ENCODE measurements around the gene FAM89A. TPM values are rescaled to one million over a fixed set of nuclear protein-coding genes. Genes with fewer than 3 reads are reported as not detected.

FAM89A gene
- total RNA-seq: 10 to 100 TPM; 23.5 to 24.7 TPM

DNA sequence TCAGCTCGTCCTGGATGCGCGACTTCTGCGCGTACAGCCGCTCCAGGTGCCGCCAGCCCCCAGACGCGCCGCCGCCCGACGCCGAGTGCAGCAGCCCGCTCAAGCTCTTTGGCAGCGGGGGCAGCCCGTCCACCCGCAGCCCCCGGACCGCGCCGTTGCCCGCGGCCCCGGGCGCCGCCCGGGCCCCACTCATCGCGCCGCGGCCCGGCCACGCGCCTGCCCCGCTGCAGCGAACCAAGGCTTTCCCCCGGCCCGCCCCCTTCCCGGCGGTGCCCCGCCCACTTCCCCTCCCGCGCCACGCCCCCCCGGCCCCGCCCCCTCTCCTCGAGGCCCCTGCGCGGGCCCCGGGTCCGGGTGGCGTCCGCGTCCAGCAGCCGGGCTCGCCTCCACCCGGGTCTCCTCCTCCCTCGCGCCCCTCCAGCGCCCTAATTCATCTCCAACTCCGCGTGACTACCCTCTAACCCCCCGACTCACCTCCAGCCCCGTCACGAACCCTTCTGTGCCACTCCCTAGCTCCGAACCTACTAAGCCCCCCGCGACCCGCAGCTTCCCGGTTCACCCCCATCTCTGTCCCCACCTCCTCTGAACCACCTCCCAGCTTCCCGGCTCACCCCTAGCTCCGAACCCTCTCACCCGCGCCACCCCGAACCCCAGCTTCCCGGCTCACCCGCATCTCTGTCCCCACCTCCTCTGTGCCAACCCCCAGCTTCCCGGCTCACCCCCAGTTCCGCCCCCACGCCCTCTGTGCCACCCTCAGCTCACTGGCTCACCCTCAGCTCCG lies at the start of gene FAM89A:
Gene FAM89A, minus strand, starts transcription at position 236 of the 781 bp plus-strand sequence. Its CDS starts 43 bp downstream, at position 193.
- DNase-seq (ENCODE audit: low spot score): peak; percentile 77
- peaks cover 25 to 36% of the 10 kb centered on the region in 2 donors for H3K4me1 Mint-ChIP-seq (ENCODE audit: low read depth in 2 of 2)
- peak within 1 kb of the TSS; percentile 60 to 78 for H3K27ac Mint-ChIP-seq
- peaks cover 6 to 12% of the 10 kb centered on the region in 2 donors for H3K27me3 Mint-ChIP-seq
- peak within 1 kb of the TSS; percentile 77 for H3K4me3 Mint-ChIP-seq
- H3K9me3 Mint-ChIP-seq: peaks cover 3% of the 10 kb centered on the region
- ATAC-seq: peak; percentile 88 to 91
- H3K36me3 Mint-ChIP-seq: no peaks in the 10 kb centered on the region

GRCh38 chr1:231084353-231084752 lies 44.3 kb upstream of the FAM89A start:
- ATAC-seq: no peak
- H3K36me3 Mint-ChIP-seq: no peaks in the 10 kb centered on the region

GRCh38 chr1:231079163-231079562 lies 39.1 kb upstream of the FAM89A start:
- ATAC-seq (no peak), DNase-seq (ENCODE audit: low spot score) (no peak)
- no peaks in the 10 kb centered on the region for H3K9me3 Mint-ChIP-seq
- no peak overlapping the region for H3K4me3 Mint-ChIP-seq
- no peaks in the 10 kb centered on the region for H3K4me1 Mint-ChIP-seq (ENCODE audit: low read depth in 2 of 2)
- H3K27me3 Mint-ChIP-seq: peaks cover 17 to 26% of the 10 kb centered on the region in 2 donors
- H3K27ac Mint-ChIP-seq: no peak overlapping the region
- no peaks in the 10 kb centered on the region for H3K36me3 Mint-ChIP-seq

More at GRCh38 chr1:231084353-231084752, 44.3 kb upstream of the FAM89A start:
- Mint-ChIP-seq H3K27ac (no peak overlapping the region), H3K4me3 (no peak overlapping the region), H3K27me3 (peaks cover 15 to 28% of the 10 kb centered on the region in 2 donors), H3K4me1 (ENCODE audit: low read depth in 2 of 2) (no peaks in the 10 kb centered on the region), H3K9me3 (no peaks in the 10 kb centered on the region)
- DNase-seq (ENCODE audit: low spot score): no peak

DNA sequence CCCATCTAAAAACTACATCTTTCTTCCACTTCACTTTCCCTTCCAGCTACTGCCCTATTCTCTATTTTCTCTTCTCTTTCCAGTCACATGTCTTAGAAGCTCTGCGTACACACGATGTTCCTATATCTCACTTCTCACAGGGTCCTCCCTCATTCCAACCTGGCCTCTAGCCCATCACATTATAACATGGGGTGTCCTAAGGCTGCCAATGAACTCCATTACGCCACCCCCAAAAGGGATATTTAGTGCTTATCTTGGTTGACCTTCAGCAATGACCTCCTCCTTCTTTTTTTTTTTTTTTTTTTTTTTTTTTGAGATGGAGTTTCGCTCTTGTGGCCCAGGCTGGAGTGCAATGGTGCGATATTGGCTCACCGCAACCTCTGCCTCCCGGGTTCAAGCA lies 38.2 kb upstream of the FAM89A start:
- no peaks in the 10 kb centered on the region for H3K4me1 Mint-ChIP-seq (ENCODE audit: low read depth in 2 of 2)
- DNase-seq (ENCODE audit: low spot score) (no peak), ATAC-seq (no peak)
- H3K27me3 Mint-ChIP-seq: peaks cover 17 to 26% of the 10 kb centered on the region in 2 donors
- H3K27ac Mint-ChIP-seq: no peak overlapping the region
- no peak overlapping the region for H3K4me3 Mint-ChIP-seq
- no peaks in the 10 kb centered on the region for H3K9me3 Mint-ChIP-seq
- H3K36me3 Mint-ChIP-seq: no peaks in the 10 kb centered on the region

GRCh38 chr1:231076802-231077201 lies 36.7 kb upstream of the FAM89A start:
- Mint-ChIP-seq H3K4me3 (no peak overlapping the region), H3K9me3 (no peaks in the 10 kb centered on the region), H3K36me3 (no peaks in the 10 kb centered on the region), H3K27ac (no peak overlapping the region), H3K27me3 (peaks cover 15 to 26% of the 10 kb centered on the region in 2 donors), H3K4me1 (ENCODE audit: low read depth in 2 of 2) (no peaks in the 10 kb centered on the region)
- no peak for ATAC-seq
- no peak for DNase-seq (ENCODE audit: low spot score)

GRCh38 chr1:231075497-231075896 lies 35.4 kb upstream of the FAM89A start:
- Mint-ChIP-seq H3K4me1 (ENCODE audit: low read depth in 2 of 2) (no peaks in the 10 kb centered on the region), H3K4me3 (no peak overlapping the region)
- no peak for ATAC-seq

DNA sequence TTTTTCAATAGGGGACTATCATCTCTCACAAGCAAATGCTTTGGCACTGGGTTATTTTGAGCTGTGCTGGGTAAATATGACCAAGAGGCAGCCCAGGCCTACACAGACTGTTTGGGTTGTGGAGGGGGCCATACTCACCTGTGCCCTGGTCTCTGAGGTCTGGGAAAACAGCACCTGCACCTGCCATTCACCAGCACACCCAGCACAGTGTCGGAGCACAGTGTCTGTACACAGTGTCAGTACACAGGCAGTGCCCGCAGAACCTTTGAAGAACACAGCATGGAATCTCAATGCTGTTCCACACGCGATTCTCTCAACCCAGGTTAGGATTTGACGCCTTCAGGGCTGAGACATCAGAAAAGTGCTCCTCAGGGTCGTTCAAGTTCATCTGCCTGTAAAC lies 35.0 kb upstream of the FAM89A start:
- Mint-ChIP-seq H3K27me3 (peaks cover 10 to 19% of the 10 kb centered on the region in 2 donors), H3K9me3 (no peaks in the 10 kb centered on the region), H3K4me3 (no peak overlapping the region), H3K4me1 (ENCODE audit: low read depth in 2 of 2) (no peaks in the 10 kb centered on the region), H3K36me3 (no peaks in the 10 kb centered on the region), H3K27ac (no peak overlapping the region)
- no peak for ATAC-seq
- DNase-seq (ENCODE audit: low spot score): no peak

More at GRCh38 chr1:231075497-231075896, 35.4 kb upstream of the FAM89A start:
- Mint-ChIP-seq H3K27me3 (peaks cover 12 to 19% of the 10 kb centered on the region in 2 donors), H3K9me3 (no peaks in the 10 kb centered on the region), H3K36me3 (no peaks in the 10 kb centered on the region), H3K27ac (no peak overlapping the region)
- DNase-seq (ENCODE audit: low spot score): no peak

GRCh38 chr1:231074046-231074445 lies 34.0 kb upstream of the FAM89A start:
- no peaks in the 10 kb centered on the region for H3K36me3 Mint-ChIP-seq
- H3K27me3 Mint-ChIP-seq: peaks cover 12% of the 10 kb centered on the region in 2 donors
- no peak for ATAC-seq
- H3K27ac Mint-ChIP-seq: no peak overlapping the region
- no peaks in the 10 kb centered on the region for H3K9me3 Mint-ChIP-seq
- no peaks in the 10 kb centered on the region for H3K4me1 Mint-ChIP-seq (ENCODE audit: low read depth in 2 of 2)
- DNase-seq (ENCODE audit: low spot score): no peak
- H3K4me3 Mint-ChIP-seq: no peak overlapping the region

DNA sequence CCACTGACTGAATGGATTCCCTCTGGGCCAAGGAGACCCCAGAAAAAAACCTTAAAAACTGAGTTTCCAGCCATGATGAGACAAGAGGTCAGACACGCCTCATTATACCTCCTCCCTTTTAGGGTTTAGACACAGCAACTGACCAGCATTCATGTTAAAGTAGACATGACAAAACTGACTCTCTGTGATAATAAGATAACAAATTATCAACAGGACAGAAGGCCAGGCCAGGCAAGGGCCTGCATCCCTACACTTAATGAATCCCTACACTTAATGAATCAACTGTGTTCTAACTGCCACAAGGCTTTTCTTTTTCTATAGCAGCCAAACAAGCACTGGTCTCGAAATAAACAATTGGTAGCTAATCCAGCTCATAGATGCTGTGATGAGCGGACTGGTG lies 33.3 kb upstream of the FAM89A start:
- Mint-ChIP-seq H3K4me3 (no peak overlapping the region), H3K4me1 (ENCODE audit: low read depth in 2 of 2) (no peaks in the 10 kb centered on the region), H3K27ac (no peak overlapping the region), H3K9me3 (no peaks in the 10 kb centered on the region), H3K36me3 (no peaks in the 10 kb centered on the region), H3K27me3 (peaks cover 5 to 9% of the 10 kb centered on the region in 2 donors)
- DNase-seq (ENCODE audit: low spot score): no peak
- no peak for ATAC-seq

GRCh38 chr1:231072502-231073094 lies 32.5 kb upstream of the FAM89A start:
- Mint-ChIP-seq H3K4me3 (no peak overlapping the region), H3K36me3 (no peaks in the 10 kb centered on the region), H3K27me3 (peaks cover 0 to 9% of the 10 kb centered on the region in 2 donors), H3K4me1 (ENCODE audit: low read depth in 2 of 2) (no peaks in the 10 kb centered on the region), H3K9me3 (no peaks in the 10 kb centered on the region), H3K27ac (no peak overlapping the region)
- ATAC-seq (no peak), DNase-seq (ENCODE audit: low spot score) (no peak)

DNA sequence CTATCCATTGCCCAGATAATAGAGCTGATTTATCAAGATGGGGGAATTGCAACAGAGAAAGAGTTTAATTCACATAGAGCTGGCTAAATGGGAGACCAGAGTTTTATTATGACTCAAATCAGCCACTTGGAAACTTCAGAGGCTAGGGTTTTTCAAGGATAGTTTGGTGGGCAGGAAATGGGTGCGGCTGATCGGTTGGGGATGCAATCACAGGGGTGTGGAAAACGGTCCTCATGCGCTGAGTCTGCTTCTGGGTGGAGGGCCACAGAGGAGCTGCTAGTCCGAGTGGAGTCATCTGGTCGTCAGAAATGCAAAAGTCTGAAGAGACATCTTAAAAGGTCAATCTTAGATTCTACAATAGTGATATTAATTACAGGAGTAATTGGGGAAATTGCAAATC lies 32.0 kb upstream of the FAM89A start:
- no peak overlapping the region for H3K27ac Mint-ChIP-seq

GRCh38 chr1:231070758-231071444 lies 30.8 kb upstream of the FAM89A start:
- no peak overlapping the region for H3K4me3 Mint-ChIP-seq
- peaks cover 8 to 11% of the 10 kb centered on the region in 2 donors for H3K27me3 Mint-ChIP-seq

More for the DNA sequence above, 32.0 kb upstream of the FAM89A start:
- H3K4me3 Mint-ChIP-seq: no peak overlapping the region
- ATAC-seq (no peak), DNase-seq (ENCODE audit: low spot score) (no peak)
- H3K36me3 Mint-ChIP-seq: no peaks in the 10 kb centered on the region
- H3K27me3 Mint-ChIP-seq: peaks cover under 1 to 9% of the 10 kb centered on the region in 2 donors
- no peaks in the 10 kb centered on the region for H3K9me3 Mint-ChIP-seq
- no peaks in the 10 kb centered on the region for H3K4me1 Mint-ChIP-seq (ENCODE audit: low read depth in 2 of 2)

GRCh38 chr1:231069333-231069732 lies 29.3 kb upstream of the FAM89A start:
- H3K36me3 Mint-ChIP-seq: no peaks in the 10 kb centered on the region
- no peak for DNase-seq (ENCODE audit: low spot score)
- H3K27ac Mint-ChIP-seq: no peak overlapping the region
- ATAC-seq: no peak
- no peaks in the 10 kb centered on the region for H3K9me3 Mint-ChIP-seq
- no peak overlapping the region for H3K4me3 Mint-ChIP-seq
- H3K4me1 Mint-ChIP-seq (ENCODE audit: low read depth in 2 of 2): no peaks in the 10 kb centered on the region
- H3K27me3 Mint-ChIP-seq: peaks cover 11 to 13% of the 10 kb centered on the region in 2 donors

More at GRCh38 chr1:231070758-231071444, 30.8 kb upstream of the FAM89A start:
- Mint-ChIP-seq H3K4me1 (ENCODE audit: low read depth in 2 of 2) (no peaks in the 10 kb centered on the region), H3K27ac (no peak overlapping the region), H3K36me3 (no peaks in the 10 kb centered on the region), H3K9me3 (no peaks in the 10 kb centered on the region)
- DNase-seq (ENCODE audit: low spot score) (no peak), ATAC-seq (no peak)

GRCh38 chr1:231068762-231069161 lies 28.7 kb upstream of the FAM89A start:
- DNase-seq (ENCODE audit: low spot score) (no peak), ATAC-seq (no peak)
- no peak overlapping the region for H3K4me3 Mint-ChIP-seq
- H3K27ac Mint-ChIP-seq: no peak overlapping the region
- peaks cover 11 to 13% of the 10 kb centered on the region in 2 donors for H3K27me3 Mint-ChIP-seq
- no peaks in the 10 kb centered on the region for H3K9me3 Mint-ChIP-seq
- no peaks in the 10 kb centered on the region for H3K4me1 Mint-ChIP-seq (ENCODE audit: low read depth in 2 of 2)
- no peaks in the 10 kb centered on the region for H3K36me3 Mint-ChIP-seq

All from natural killer cell treated with Interleukin-12 subunit alpha and Interleukin-12 subunit beta and Interleukin-15 and Interleukin-18, amount 100 ng/mL, for 72 hours (primary cell).